Ureter (tissue), 1 donor: ENCODE results near the gene CHID1. TPM values are rescaled to one million over a fixed set of nuclear protein-coding genes. Genes with fewer than 3 reads are reported as not detected.
A peak's percentile ranks its signal among the peaks of the same experiment; 100 is the strongest.

Source experiments
- DNase-seq: peaks from one replicate; pipeline ENCODE4 v3.0.0-alpha.2; 2020; ENCODE audit warnings: low spot score
- total RNA-seq: library from RNA; stranded (reverse); gene quantifications from one replicate; pipeline ENCODE4 v1.2.4, GENCODE V29; 2023
- donor health status: DM: yes; HTN: yes; CAD: no.

The CHID1 gene
- total RNA-seq: 116 TPM

- DNase-seq: peak; percentile 89
Measured at GRCh38 chr11:910589-911030, at the start of gene CHID1. TSS of gene CHID1 (minus strand) at chr11:910810. CDS start at chr11:904816, 5,994 bp downstream.

GRCh38 chr11:959608-960007 is 49.0 kb upstream of the CHID1 start:
- no peak for DNase-seq

- no peak for DNase-seq
Measured at GRCh38 chr11:959027-959426, 48.4 kb upstream of the CHID1 start.

- no peak for DNase-seq
Measured at GRCh38 chr11:958101-958500, 47.5 kb upstream of the CHID1 start.

GRCh38 chr11:957212-957920 is 46.8 kb upstream of the CHID1 start:
- no peak for DNase-seq

- no peak for DNase-seq
Measured at GRCh38 chr11:955154-956063, 44.8 kb upstream of the CHID1 start.

- DNase-seq: no peak
Measured at GRCh38 chr11:954392-955153, 44.0 kb upstream of the CHID1 start.

GRCh38 chr11:953512-953911 is 42.9 kb upstream of the CHID1 start:
- no peak for DNase-seq

- no peak for DNase-seq
Measured at GRCh38 chr11:952406-953385, 42.1 kb upstream of the CHID1 start.

- DNase-seq: no peak
Measured at GRCh38 chr11:951507-951906, 40.9 kb upstream of the CHID1 start.

- DNase-seq: no peak
Measured at GRCh38 chr11:947744-948143, 37.1 kb upstream of the CHID1 start.

GRCh38 chr11:945986-946385 is 35.4 kb upstream of the CHID1 start:
- no peak for DNase-seq

GRCh38 chr11:944711-945470 is 34.3 kb upstream of the CHID1 start:
- no peak for DNase-seq

- DNase-seq: no peak
Measured at GRCh38 chr11:942823-943222, 32.2 kb upstream of the CHID1 start.

- DNase-seq: no peak
Measured at GRCh38 chr11:940496-941135, 30.0 kb upstream of the CHID1 start.

GRCh38 chr11:937841-938261 is 27.2 kb upstream of the CHID1 start:
- DNase-seq: no peak

GRCh38 chr11:936199-936598 is 25.6 kb upstream of the CHID1 start:
- DNase-seq: no peak

GRCh38 chr11:934527-934926 is 23.9 kb upstream of the CHID1 start:
- DNase-seq: no peak

GRCh38 chr11:933936-934335 is 23.3 kb upstream of the CHID1 start:
- DNase-seq: no peak
